ENCODE measurements around the gene EFNB2. TPM values are rescaled to one million over a fixed set of nuclear protein-coding genes. Genes with fewer than 3 reads are reported as not detected.

Gene EFNB2
- total RNA-seq, 1 experiment from 2014 or later, result 4.7 TPM

DNA sequence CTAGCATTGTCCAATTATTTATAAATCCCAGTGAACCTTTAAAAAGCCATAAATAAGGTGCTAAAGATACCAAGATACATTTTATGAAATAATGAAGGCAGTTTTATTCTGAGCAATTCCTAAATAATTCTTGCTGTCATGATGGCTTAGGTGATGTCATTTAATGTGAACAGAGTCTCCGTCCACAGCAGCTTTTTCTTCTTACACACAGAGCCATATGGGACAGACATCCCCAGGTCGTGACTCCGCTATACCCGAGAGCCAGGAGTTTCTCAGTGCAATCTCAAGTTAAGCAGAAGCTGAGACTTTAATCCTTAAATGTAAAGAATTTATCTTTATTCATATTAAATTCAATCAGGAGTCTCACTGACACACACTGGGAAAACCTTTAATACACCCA is 29.7 kb downstream of the EFNB2 start:
- Histone ChIP-seq H3K4me3 (ENCODE audit: low read depth in 2 of 2, low read length in 2 of 2) (no peak overlapping the region), H3K36me3 (ENCODE audit: control insufficient read depth, insufficient read depth, low read length) (no peaks in the 10 kb centered on the region), H3K4me1 (ENCODE audit: control insufficient read depth, insufficient read depth, low read length) (no peaks in the 10 kb centered on the region; the same call in 1 of the 2 replicates), H3K27me3 (ENCODE audit: control insufficient read depth, insufficient read depth, low read length) (no peaks in the 10 kb centered on the region), H3K9me3 (ENCODE audit: control insufficient read depth, insufficient read depth, low read depth, low read length) (no peaks in the 10 kb centered on the region), H3K27ac (ENCODE audit: low read length) (no peak overlapping the region)
- ATAC-seq (no peak), DNase-seq (ENCODE audit: low read depth, low spot score) (no peak)
- ChIA-PET POLR2A (no interaction called here), CTCF (no interaction called here)
- TF ChIP-seq POLR2AphosphoS5 (IDR thresholded peaks at IDR 0.05; ENCODE audit: low read depth, low read length) (no peak), CTCF (IDR thresholded peaks at IDR 0.05) (no peak), SIN3A (IDR thresholded peaks at IDR 0.05; ENCODE audit: borderline replicate concordance, insufficient read depth, low read depth, low read length) (no peak), TCF7L2 (IDR thresholded peaks at IDR 0.05; ENCODE audit: low read depth, low read length) (no peak)
- TF ChIP-seq, protein P1, sequence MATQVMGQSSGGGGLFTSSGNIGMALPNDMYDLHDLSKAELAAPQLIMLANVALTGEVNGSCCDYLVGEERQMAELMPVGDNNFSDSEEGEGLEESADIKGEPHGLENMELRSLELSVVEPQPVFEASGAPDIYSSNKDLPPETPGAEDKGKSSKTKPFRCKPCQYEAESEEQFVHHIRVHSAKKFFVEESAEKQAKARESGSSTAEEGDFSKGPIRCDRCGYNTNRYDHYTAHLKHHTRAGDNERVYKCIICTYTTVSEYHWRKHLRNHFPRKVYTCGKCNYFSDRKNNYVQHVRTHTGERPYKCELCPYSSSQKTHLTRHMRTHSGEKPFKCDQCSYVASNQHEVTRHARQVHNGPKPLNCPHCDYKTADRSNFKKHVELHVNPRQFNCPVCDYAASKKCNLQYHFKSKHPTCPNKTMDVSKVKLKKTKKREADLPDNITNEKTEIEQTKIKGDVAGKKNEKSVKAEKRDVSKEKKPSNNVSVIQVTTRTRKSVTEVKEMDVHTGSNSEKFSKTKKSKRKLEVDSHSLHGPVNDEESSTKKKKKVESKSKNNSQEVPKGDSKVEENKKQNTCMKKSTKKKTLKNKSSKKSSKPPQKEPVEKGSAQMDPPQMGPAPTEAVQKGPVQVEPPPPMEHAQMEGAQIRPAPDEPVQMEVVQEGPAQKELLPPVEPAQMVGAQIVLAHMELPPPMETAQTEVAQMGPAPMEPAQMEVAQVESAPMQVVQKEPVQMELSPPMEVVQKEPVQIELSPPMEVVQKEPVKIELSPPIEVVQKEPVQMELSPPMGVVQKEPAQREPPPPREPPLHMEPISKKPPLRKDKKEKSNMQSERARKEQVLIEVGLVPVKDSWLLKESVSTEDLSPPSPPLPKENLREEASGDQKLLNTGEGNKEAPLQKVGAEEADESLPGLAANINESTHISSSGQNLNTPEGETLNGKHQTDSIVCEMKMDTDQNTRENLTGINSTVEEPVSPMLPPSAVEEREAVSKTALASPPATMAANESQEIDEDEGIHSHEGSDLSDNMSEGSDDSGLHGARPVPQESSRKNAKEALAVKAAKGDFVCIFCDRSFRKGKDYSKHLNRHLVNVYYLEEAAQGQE (IDR thresholded peaks at IDR 0.05; ENCODE audit: insufficient read depth in 1 of 2, low read depth in 2 of 2, low read length in 1 of 2), result no peak
- BruUV-seq (replicated peaks), result no TSS peak
- in situ Hi-C loops (cut with HindIII; ENCODE audit: low pct_unique_long_range_greater_than_20kb, low sequenced_read_pairs) (no loop called here), intact Hi-C loops (cut with micrococcal nuclease; ENCODE audit: unreplicated experiment) (no loop called here)

- TF ChIP-seq POLR2AphosphoS5 (IDR thresholded peaks at IDR 0.05; ENCODE audit: low read depth, low read length) (no peak), SIN3A (IDR thresholded peaks at IDR 0.05; ENCODE audit: borderline replicate concordance, insufficient read depth, low read depth, low read length) (no peak), CTCF (IDR thresholded peaks at IDR 0.05) (no peak), TCF7L2 (IDR thresholded peaks at IDR 0.05; ENCODE audit: low read depth, low read length) (no peak)
- TF ChIP-seq, protein P1 (IDR thresholded peaks at IDR 0.05; ENCODE audit: insufficient read depth in 1 of 2, low read depth in 2 of 2, low read length in 1 of 2), result no peak
- in situ Hi-C loops (cut with HindIII; ENCODE audit: low pct_unique_long_range_greater_than_20kb, low sequenced_read_pairs) (no loop called here), intact Hi-C loops (cut with micrococcal nuclease; ENCODE audit: unreplicated experiment) (no loop called here)
- Histone ChIP-seq H3K27ac (ENCODE audit: low read length) (no peak overlapping the region), H3K4me1 (ENCODE audit: control insufficient read depth, insufficient read depth, low read length) (no peaks in the 10 kb centered on the region; the same call in 1 of the 2 replicates), H3K4me3 (ENCODE audit: low read depth in 2 of 2, low read length in 2 of 2) (no peak overlapping the region), H3K9me3 (ENCODE audit: control insufficient read depth, insufficient read depth, low read depth, low read length) (no peaks in the 10 kb centered on the region), H3K27me3 (ENCODE audit: control insufficient read depth, insufficient read depth, low read length) (no peaks in the 10 kb centered on the region), H3K36me3 (ENCODE audit: control insufficient read depth, insufficient read depth, low read length) (no peaks in the 10 kb centered on the region)
- CTCF ChIA-PET, result no interaction called here
- DNase-seq (ENCODE audit: low read depth, low spot score), result no peak
- ATAC-seq, result no peak
- no TSS peak for BruUV-seq (replicated peaks)
- POLR2A ChIA-PET, result no interaction called here
Measured at GRCh38 chr13:106505295-106505694, 30.2 kb downstream of the EFNB2 start.
